CD14-positive monocyte (primary cell): ENCODE results near the gene INTS3. TPM values are rescaled to one million over a fixed set of nuclear protein-coding genes. Genes with fewer than 3 reads are reported as not detected.

Source experiments
- DNase-seq, 3 donors: peaks; one replicate each; pipeline ENCODE4 v3.0.0-alpha.2; 2011 to 2022
- H2AFZ ChIP-seq: 2 replicates; pipeline ENCODE4 v1.6.0; 2012; ENCODE audit warnings: mild to moderate bottlenecking, low read depth, low read length, inconsistent platforms; ENCODE audit not compliant: insufficient read depth, poor library complexity, severe bottlenecking
- H3K27ac ChIP-seq, 2 donors: 1 replicate in 1 of 2; 2 replicates in 1 of 2; pipeline ENCODE4 v1.5.1; 2012 to 2013; ENCODE audit warnings: low read length in 2 of 2, control low read depth in 1 of 2, inconsistent platforms in 1 of 2, low read depth in 1 of 2, mild to moderate bottlenecking in 1 of 2
- H3K27me3 ChIP-seq, 2 donors: one replicate each; pipeline versions ENCODE4 v1.6.0 to v1.6.1; 2011 to 2013; ENCODE audit warnings: low read length in 2 of 2; ENCODE audit not compliant: control insufficient read depth in 2 of 2, insufficient read depth in 2 of 2
- H3K36me3 ChIP-seq, 2 donors: replicated peaks in 1 of 2; 1 replicate in 1 of 2; 2 replicates in 1 of 2; pipeline versions ENCODE4 v1.5.1 to v1.6.1; 2012 to 2013; ENCODE audit warnings: low read length in 2 of 2, control low read depth in 1 of 2, inconsistent platforms in 1 of 2, mild to moderate bottlenecking in 1 of 2; ENCODE audit not compliant: insufficient read depth in 2 of 2, control insufficient read depth in 1 of 2
- H3K4me1 ChIP-seq, 2 donors: 1 replicate in 1 of 2; 2 replicates in 1 of 2; pipeline versions ENCODE4 v1.5.1 to v1.6.1; 2012 to 2013; ENCODE audit warnings: low read length in 2 of 2, control low read depth in 1 of 2, inconsistent platforms in 1 of 2, mild to moderate bottlenecking in 1 of 2, moderate library complexity in 1 of 2; ENCODE audit not compliant: insufficient read depth in 2 of 2, control insufficient read depth in 1 of 2
- H3K4me2 ChIP-seq: replicated peaks from 2 replicates; pipeline ENCODE3; 2012; ENCODE audit warnings: low read length, moderate library complexity, mild to moderate bottlenecking; ENCODE audit not compliant: poor library complexity, severe bottlenecking; ENCODE audit errors: extremely low read depth
- H3K4me3 ChIP-seq, 3 experiments: fragments of 200-600 bp in 1 of 3; sonication (generic) in 1 of 3; replicated peaks in 1 of 3; 1 replicate in 2 of 3; 2 replicates in 1 of 3; pipeline ENCODE4 v1.5.1; 2011 to 2013; ENCODE audit warnings: low read length in 3 of 3, mild to moderate bottlenecking in 3 of 3, control low read depth in 2 of 3, low read depth in 2 of 3, inconsistent platforms in 1 of 3, moderate library complexity in 1 of 3
- H3K79me2 ChIP-seq: 2 replicates; pipeline ENCODE4 v1.6.0; 2012; ENCODE audit warnings: mild to moderate bottlenecking, control low read depth, inconsistent platforms, low read length, moderate library complexity; ENCODE audit not compliant: insufficient read depth
- H3K9ac ChIP-seq: 2 replicates; pipeline ENCODE4 v1.6.0; 2017; ENCODE audit warnings: low read length, mild to moderate bottlenecking; ENCODE audit not compliant: insufficient read depth, poor library complexity, severe bottlenecking
- H3K9me3 ChIP-seq, 2 donors: replicated peaks in 1 of 2; 1 replicate in 1 of 2; 2 replicates in 1 of 2; pipeline versions ENCODE4 v1.5.1 to v1.6.1; 2012 to 2013; ENCODE audit warnings: low read length in 2 of 2, control low read depth in 1 of 2; ENCODE audit not compliant: control insufficient read depth in 1 of 2, insufficient read depth in 1 of 2
- H4K20me1 ChIP-seq: 2 replicates; pipeline ENCODE4 v1.6.0; 2012; ENCODE audit warnings: mild to moderate bottlenecking, low read length, control low read depth, moderate library complexity; ENCODE audit not compliant: insufficient read depth
- H3K27ac Mint-ChIP-seq, 7 donors: one replicate each; pipeline ENCODE4 v1.8.0; 2020; ENCODE audit warnings: mild to moderate bottlenecking in 7 of 7, mixed read lengths in 7 of 7, moderate library complexity in 6 of 7, inconsistent platforms in 2 of 7
- H3K27me3 Mint-ChIP-seq, 3 donors: one replicate each; pipeline ENCODE4 v1.8.0; 2021 to 2022; ENCODE audit warnings: low read depth in 3 of 3, mild to moderate bottlenecking in 3 of 3, mixed read lengths in 3 of 3, moderate library complexity in 3 of 3, inconsistent platforms in 1 of 3
- H3K36me3 Mint-ChIP-seq, 2 donors: one replicate each; pipeline ENCODE4 v1.8.0; 2020; ENCODE audit warnings: mixed read lengths in 2 of 2, inconsistent platforms in 1 of 2, mild to moderate bottlenecking in 1 of 2
- H3K4me1 Mint-ChIP-seq: one replicate; pipeline ENCODE4 v1.8.0; 2020; ENCODE audit warnings: mild to moderate bottlenecking, mixed read lengths
- H3K4me3 Mint-ChIP-seq, 2 donors: one replicate each; pipeline ENCODE4 v1.8.0; 2020; ENCODE audit warnings: mild to moderate bottlenecking in 2 of 2, mixed read lengths in 2 of 2, moderate library complexity in 1 of 2
- H3K9me3 Mint-ChIP-seq, 7 donors: one replicate each; pipeline ENCODE4 v1.8.0; 2020 to 2022; ENCODE audit warnings: mixed read lengths in 7 of 7, mild to moderate bottlenecking in 6 of 7, moderate library complexity in 6 of 7, inconsistent platforms in 2 of 7
- WGBS: methylation state at CpG from one replicate; pipeline ENCODE4 v1.1.5; 2013; ENCODE audit warnings: missing lambda C conversion rate; ENCODE audit not compliant: insufficient coverage; 5-methylcytosine and 5-hydroxymethylcytosine counted together
- intact Hi-C, 2 donors: fragments of 100-400 bp; cut with micrococcal nuclease; formaldehyde crosslinking; loops; one replicate each; pipeline versions ENCODE4 v1.15.0 to v1.15.1; 2023
- polyA plus RNA-seq, 3 donors: library from polyadenylated mRNA; depleted of rRNA in 1 of 3; unstranded in 2 of 3; stranded (reverse) in 1 of 3; fragments of 300-500 nt in 2 of 3; fragments of >200 nt in 1 of 3; fragmentation: Illumina TruSeq in 2 of 3; gene quantifications; 1 replicate in 2 of 3; 2 replicates in 1 of 3; pipeline ENCODE4 v1.2.3, GENCODE V29; 2012 to 2021
- TF ChIP-seq, protein P1 (sequence below): fragments of 200-600 bp; IDR thresholded peaks from one replicate; pipeline ENCODE4 v1.8.0; 2022; ENCODE audit warnings: antibody characterized with exemption, mild to moderate bottlenecking

INTS3 gene
- polyA plus RNA-seq, 3 donors = 9.2 to 76.9 (median 15.9) TPM

DNA sequence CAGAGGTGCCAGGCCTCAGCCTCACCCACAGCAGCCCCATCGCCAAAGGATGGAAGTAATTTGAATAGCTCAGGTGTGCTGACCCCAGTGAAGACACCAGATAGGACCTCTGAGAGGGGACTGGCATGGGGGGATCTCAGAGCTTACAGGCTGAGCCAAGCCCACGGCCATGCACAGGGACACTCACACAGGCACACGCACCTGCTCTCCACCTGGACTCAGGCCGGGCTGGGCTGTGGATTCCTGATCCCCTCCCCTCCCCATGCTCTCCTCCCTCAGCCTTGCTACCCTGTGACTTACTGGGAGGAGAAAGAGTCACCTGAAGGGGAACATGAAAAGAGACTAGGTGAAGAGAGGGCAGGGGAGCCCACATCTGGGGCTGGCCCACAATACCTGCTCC lies 34.4 kb upstream of the INTS3 start:
- Histone ChIP-seq H3K79me2 (no peaks in the 10 kb centered on the region), H3K36me3 (no peaks in the 10 kb centered on the region), H3K4me2 (no peak overlapping the region), H3K4me3 (no peak overlapping the region), H3K4me1 (peaks cover 9 to 11% of the 10 kb centered on the region in 2 donors), H3K9ac (no peak overlapping the region), H2AFZ (no peak overlapping the region), H3K27ac (no peak overlapping the region), H3K27me3 (no peaks in the 10 kb centered on the region), H3K9me3 (no peaks in the 10 kb centered on the region), H4K20me1 (no peaks in the 10 kb centered on the region)
- Mint-ChIP-seq H3K4me1 (peaks cover 14% of the 10 kb centered on the region), H3K27me3 (peaks cover 0 to 7% (median 1%) of the 10 kb centered on the region in 3 donors), H3K27ac (no peak overlapping the region), H3K4me3 (no peak overlapping the region), H3K36me3 (no peaks in the 10 kb centered on the region), H3K9me3 (peaks cover 0 to 3% (median 0%) of the 10 kb centered on the region in 7 donors)
- intact Hi-C loops = no loop called here
- TF ChIP-seq, protein P1, sequence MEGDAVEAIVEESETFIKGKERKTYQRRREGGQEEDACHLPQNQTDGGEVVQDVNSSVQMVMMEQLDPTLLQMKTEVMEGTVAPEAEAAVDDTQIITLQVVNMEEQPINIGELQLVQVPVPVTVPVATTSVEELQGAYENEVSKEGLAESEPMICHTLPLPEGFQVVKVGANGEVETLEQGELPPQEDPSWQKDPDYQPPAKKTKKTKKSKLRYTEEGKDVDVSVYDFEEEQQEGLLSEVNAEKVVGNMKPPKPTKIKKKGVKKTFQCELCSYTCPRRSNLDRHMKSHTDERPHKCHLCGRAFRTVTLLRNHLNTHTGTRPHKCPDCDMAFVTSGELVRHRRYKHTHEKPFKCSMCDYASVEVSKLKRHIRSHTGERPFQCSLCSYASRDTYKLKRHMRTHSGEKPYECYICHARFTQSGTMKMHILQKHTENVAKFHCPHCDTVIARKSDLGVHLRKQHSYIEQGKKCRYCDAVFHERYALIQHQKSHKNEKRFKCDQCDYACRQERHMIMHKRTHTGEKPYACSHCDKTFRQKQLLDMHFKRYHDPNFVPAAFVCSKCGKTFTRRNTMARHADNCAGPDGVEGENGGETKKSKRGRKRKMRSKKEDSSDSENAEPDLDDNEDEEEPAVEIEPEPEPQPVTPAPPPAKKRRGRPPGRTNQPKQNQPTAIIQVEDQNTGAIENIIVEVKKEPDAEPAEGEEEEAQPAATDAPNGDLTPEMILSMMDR = no peak
- no peak for DNase-seq
- 100% methylated on average over 1 of the region's 4 CpGs for WGBS

DNA sequence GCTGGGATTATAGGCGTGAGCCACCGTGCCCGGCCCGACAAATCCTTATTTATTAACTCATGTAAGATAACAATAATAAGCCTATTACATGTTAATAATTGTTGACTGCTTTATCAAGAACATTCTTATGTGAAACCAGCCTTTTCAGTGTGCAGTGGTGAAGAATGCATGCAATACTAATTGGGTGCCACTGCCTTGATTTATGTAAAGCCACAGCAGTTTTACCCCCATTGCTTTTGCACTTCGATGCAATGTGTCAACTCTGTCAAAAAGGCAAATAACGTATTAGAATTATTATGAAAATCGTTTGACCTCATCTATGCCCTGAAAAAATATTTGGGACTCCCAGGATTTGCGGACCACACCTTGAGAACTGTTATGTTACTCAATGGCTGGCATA lies 31.1 kb upstream of the INTS3 start:
- intact Hi-C loops = no loop called here
- Mint-ChIP-seq H3K27me3 (peaks cover 0 to 5% (median 0%) of the 10 kb centered on the region in 3 donors), H3K27ac (peak overlapping the region in 1 of 7 donors; percentile 65)

More for the DNA sequence above, 31.1 kb upstream of the INTS3 start:
- no peaks in the 10 kb centered on the region for H3K36me3 ChIP-seq
- no peaks in the 10 kb centered on the region for H3K9me3 Mint-ChIP-seq
- peaks cover 12 to 13% of the 10 kb centered on the region in 2 donors for H3K4me1 ChIP-seq
- TF ChIP-seq, protein P1 = no peak
- H3K9ac ChIP-seq = no peak overlapping the region
- DNase-seq = no peak
- H3K4me3 ChIP-seq = no peak overlapping the region
- H3K9me3 ChIP-seq = no peaks in the 10 kb centered on the region
- peaks cover 13% of the 10 kb centered on the region for H3K4me1 Mint-ChIP-seq
- no peaks in the 10 kb centered on the region for H3K27me3 ChIP-seq
- H3K36me3 Mint-ChIP-seq = no peaks in the 10 kb centered on the region
- no peak overlapping the region for H3K4me2 ChIP-seq
- no peak overlapping the region for H3K27ac ChIP-seq
- 100% methylated on average over 2 of the region's 8 CpGs for WGBS
- no peaks in the 10 kb centered on the region for H3K79me2 ChIP-seq
- no peaks in the 10 kb centered on the region for H4K20me1 ChIP-seq
- H2AFZ ChIP-seq = no peak overlapping the region
- no peak overlapping the region for H3K4me3 Mint-ChIP-seq
